Measurements from ENCODE around the gene DHRS11.
"Not testable (repeated sequence)": the region's sequence is repeated elsewhere in the genome, so short reads cannot be mapped to it uniquely, and the experiment has no call there.

Gene DHRS11

DNA sequence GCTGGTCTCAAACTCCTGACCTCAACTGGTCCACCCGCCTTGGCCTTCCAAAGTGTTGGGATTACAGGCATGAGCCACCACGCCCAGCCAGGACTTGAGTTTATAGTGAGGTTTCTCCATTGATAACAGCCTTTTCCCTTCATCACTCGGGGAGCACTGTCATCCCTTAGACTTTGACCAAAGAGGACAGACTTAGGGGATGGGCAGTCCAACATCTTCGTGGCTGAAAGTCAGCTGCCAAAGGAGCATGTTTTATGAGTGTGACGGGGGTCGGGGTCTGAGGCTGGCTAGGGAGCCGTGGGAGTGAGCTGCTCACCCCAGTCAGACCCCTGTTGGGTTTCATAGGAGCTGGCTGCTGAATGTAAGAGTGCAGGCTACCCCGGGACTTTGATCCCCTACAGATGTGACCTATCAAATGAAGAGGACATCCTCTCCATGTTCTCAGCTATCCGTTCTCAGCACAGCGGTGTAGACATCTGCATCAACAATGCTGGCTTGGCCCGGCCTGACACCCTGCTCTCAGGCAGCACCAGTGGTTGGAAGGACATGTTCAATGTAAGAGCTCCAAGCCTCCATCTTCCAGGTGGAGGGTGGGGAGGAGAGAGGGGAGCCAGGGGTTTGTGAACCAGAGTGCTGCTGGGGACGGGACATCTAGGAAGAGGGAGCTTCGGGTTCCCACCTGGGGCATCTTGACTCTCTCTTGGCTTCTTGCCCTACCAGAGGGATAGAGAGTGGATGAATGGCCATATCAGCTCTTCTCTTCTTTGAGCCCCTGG lies 3.1 kb downstream of the DHRS11 start:
- no peak for DNase-seq

GRCh38 chr17:36597226-36597625 lies 5.5 kb downstream of the DHRS11 start:
- DNase-seq: no peak

DNA sequence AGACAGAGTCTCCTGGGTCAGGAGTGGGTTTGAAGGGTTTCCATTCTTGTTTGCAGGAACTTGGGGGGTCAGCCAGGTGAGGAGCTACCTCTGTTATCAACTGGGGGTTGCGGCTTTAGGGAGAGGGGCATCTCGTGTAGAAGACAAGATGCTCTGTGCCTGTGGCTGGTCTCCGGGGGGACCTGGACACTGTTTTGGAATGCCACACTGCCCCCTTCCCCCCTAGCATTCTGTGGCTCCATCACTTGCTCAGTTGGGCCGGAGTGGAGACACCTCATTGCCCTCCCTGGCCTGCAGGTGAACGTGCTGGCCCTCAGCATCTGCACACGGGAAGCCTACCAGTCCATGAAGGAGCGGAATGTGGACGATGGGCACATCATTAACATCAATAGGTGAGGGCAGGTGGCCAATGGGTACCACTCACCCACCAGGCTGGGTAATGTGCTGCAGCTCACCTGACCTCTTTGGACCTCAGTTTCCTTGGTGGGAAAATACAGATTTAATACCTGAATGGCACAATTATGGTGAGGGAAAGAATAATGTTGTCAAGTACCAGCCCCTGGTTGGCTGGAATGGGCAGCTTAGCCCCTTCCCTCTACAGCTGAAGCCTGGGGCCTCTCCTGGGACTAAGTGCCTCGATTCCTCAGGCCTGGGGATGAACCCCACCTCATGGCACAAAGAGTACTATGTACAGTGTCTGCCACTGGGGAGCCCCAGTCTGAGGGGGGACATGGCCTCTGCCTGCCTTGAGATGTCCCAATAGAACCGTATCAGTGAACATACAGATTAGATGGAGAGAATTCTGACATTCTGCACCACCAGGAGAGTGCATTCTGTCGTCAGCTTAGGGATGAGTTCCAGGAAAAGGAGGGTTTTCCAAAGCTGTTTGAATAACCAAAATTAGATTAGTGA lies 6.4 kb downstream of the DHRS11 start:
- no peak for DNase-seq

DNA sequence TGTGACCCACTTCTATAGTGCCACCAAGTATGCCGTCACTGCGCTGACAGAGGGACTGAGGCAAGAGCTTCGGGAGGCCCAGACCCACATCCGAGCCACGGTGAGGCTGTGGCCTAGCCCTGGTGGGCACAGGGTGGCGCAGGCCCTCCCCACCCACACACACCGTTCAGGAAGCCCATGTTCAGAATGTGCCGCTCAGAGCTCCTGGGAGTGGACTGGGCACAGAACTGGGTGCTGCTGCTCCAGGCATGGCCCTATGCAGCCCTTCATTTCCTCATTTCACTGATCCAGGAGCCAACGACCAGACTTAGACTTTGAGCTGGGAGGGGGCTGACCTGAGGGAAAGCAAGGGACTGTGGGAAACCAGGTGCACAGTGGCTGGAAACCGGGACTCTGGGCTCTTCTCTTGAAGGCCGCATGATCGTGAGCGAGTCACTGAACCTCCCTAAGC lies 7.3 kb downstream of the DHRS11 start:
- DNase-seq: no peak

DNA sequence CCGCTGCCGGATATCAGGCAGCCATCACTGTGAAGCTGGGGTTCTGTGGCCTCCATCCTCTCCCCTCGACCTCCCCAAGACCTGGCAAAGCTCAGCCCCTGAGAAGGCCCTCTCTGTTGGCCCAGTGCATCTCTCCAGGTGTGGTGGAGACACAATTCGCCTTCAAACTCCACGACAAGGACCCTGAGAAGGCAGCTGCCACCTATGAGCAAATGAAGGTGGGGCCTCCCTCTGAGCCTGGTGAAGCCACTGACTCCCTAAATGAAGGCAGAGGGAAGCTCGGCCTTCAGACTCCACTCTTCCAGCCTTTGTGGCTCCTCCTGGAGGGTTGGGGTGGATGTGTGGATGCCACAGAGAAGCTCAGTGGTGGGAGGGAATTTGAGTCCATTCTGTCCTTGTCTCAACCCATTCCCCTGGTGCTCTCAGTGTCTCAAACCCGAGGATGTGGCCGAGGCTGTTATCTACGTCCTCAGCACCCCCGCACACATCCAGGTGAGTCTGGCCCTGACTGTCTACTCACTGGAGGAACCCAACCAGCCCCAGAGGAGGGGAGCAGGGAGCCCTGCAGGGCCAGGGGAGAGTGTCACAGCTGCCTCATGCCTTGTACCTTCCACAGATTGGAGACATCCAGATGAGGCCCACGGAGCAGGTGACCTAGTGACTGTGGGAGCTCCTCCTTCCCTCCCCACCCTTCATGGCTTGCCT lies 8.0 kb downstream of the DHRS11 start:
- no peak for DNase-seq

DNA sequence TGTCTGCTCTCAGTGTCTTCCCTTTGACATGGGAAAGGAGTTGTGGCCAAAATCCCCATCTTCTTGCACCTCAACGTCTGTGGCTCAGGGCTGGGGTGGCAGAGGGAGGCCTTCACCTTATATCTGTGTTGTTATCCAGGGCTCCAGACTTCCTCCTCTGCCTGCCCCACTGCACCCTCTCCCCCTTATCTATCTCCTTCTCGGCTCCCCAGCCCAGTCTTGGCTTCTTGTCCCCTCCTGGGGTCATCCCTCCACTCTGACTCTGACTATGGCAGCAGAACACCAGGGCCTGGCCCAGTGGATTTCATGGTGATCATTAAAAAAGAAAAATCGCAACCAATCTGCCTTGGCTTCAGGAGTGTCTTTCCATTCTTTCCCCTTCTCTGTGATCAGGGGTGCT lies 8.8 kb downstream of the DHRS11 start:
- no peak for DNase-seq

DNA sequence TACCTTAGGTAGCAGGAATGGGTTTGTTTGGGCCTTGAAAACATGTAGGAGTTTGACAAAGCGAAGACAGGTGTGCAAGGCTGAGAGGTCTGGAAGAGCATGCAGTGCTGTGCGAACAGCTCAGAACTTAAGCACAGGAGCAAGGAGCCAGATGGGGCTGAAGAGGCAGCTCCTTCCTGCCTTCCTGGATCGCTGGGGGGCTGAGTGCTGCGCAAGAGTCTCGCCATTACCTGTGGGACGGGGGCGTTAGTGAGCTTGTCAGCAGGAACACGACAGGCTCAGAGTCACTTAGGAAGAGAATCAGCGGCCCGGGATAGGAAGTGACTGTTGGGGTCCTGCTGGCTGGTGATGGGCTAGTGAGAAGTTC lies 9.2 kb downstream of the DHRS11 start:
- DNase-seq: no peak

- DNase-seq: peak; percentile 96 to 97
Observed at GRCh38 chr17:36601303-36602029, 9.8 kb downstream of the DHRS11 start, which contains the start of gene MRM1. Gene MRM1, plus strand, starts transcription at chr17:36601583. Its CDS starts 228 bp downstream, at chr17:36601811.

GRCh38 chr17:36602030-36602748 lies 10.5 kb downstream of the DHRS11 start:
- no peak for DNase-seq

GRCh38 chr17:36602924-36603384 lies 11.3 kb downstream of the DHRS11 start:
- DNase-seq: peak; percentile 81 to 82

GRCh38 chr17:36605028-36605427 lies 13.3 kb downstream of the DHRS11 start:
- not testable (repeated sequence) for DNase-seq

- no peak for DNase-seq
Observed at GRCh38 chr17:36608280-36608679, 16.6 kb downstream of the DHRS11 start.

GRCh38 chr17:36608794-36609497 lies 17.3 kb downstream of the DHRS11 start:
- DNase-seq: peak; percentile 35 to 38

GRCh38 chr17:36609498-36609862 lies 17.8 kb downstream of the DHRS11 start:
- DNase-seq: no peak

DNA sequence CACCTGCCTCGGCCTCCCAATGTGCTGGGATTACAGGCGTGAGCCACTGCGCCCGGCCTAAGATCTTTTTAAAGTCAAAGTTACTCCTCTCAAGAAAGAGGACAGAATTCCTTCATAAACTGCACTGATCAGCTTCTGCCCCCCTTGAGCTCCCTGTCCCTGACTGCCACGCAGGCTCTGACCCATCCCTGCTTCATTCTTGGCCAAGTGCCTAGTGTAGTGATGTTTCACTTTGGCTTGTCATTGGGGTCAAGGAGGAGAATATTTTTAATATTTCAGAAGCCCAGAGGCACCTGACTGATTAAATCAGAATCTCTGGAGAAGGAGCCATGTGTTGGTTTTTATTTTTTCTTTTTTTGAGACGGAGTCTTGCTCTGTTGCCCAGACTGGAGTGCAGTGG lies 18.8 kb downstream of the DHRS11 start:
- no peak for DNase-seq

DNA sequence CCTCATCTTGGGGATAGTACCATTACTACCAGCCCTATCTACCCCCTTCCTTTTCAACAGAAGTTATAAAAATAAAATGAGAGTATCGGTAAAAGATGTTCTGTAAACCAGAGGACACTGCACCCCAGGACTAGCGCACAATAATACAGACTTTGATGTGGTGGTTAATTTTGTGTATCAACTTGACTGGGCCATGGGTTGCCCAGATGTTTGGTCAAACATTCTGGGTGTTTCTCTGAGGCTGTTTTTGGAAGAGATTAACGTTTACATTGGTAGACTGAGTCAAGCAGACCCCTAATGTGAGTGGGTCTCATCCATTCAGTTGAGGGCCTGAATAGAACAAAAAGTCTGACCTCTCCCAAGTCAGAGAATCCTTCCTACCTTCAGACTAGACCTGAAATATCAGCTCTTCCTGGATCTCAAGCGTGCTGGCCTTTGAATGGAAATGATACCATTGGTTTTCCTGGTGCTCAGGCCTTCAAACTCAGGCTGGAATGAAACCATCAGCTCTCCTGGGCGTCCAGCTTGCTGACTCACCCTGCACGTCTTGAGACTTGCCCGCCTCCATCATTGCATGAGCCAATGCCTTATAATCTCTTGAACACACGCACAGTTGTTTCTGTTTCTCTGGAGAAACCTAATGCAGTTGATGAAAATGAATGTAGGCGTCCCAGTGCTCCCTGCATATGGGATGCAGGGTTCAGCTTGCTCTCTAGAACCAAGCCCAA lies 19.8 kb downstream of the DHRS11 start:
- no peak for DNase-seq

GRCh38 chr17:36612323-36612722 lies 20.6 kb downstream of the DHRS11 start:
- DNase-seq: no peak

GRCh38 chr17:36613155-36613554 lies 21.5 kb downstream of the DHRS11 start:
- no peak for DNase-seq

DNA sequence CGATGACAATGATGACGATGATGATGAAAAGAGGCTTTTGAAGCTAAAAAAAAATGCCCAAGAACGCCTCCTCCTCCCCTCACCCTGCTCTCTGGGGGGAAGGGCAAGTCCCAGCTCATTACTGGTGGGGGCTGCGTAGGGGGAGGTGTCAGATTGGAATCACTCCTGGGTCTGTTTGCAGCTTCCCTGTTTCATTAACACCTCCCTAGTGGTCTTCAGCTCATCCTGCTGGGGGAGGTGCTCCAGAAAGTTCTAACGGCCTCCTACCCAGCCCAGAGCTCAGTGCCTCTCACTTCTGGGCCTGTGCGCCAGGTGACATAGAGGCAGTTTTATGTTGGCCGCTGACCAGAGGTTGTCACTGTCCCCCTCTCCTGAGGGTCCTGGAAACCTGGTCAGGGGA lies 22.4 kb downstream of the DHRS11 start:
- no peak for DNase-seq

- no peak for DNase-seq
Observed at GRCh38 chr17:36614933-36615332, 23.3 kb downstream of the DHRS11 start.
